ENCODE measurements around the gene TTLL10.

TTLL10 gene

GRCh38 chr1:1221887-1222574 is 48.4 kb downstream of the TTLL10 start:
- Histone ChIP-seq H3K36me3 (ENCODE audit: low read length) (no peaks in the 10 kb centered on the region), H3K4me2 (ENCODE audit: low read depth, low read length, poor library complexity, severe bottlenecking) (no peak overlapping the region), H3K79me2 (ENCODE audit: insufficient read depth, low read length) (peaks cover 7% of the 10 kb centered on the region; the same call in 1 of the 2 replicates), H3F3A (ENCODE audit: insufficient read depth) (no peaks in the 10 kb centered on the region), H3K9ac (ENCODE audit: low read length) (no peak overlapping the region), H3K4me3 (ENCODE audit: insufficient read depth, low read length, poor library complexity, severe bottlenecking) (no peak overlapping the region), H3K9me2 (replicated peaks; ENCODE audit: insufficient read depth, low read length) (no peaks in the 10 kb centered on the region), H3K9me3 (ENCODE audit: insufficient read depth, low read length) (no peaks in the 10 kb centered on the region), H3K27me3 (ENCODE audit: low read length) (no peaks in the 10 kb centered on the region), H4K20me1 (ENCODE audit: low read depth, low read length) (no peaks in the 10 kb centered on the region), H3K27ac (ENCODE audit: low read depth, low read length) (no peak overlapping the region), H2AFZ (ENCODE audit: low read depth, low read length, severe bottlenecking) (no peak overlapping the region)
- no peak for TF ChIP-seq CTCF (IDR thresholded peaks at IDR 0.05; ENCODE audit: insufficient read depth, low read length, poor library complexity, severe bottlenecking)
- TF ChIP-seq EZH2phosphoT487 (conservative IDR thresholded peaks at IDR 0.05; ENCODE audit: low read length) = no peak

DNA sequence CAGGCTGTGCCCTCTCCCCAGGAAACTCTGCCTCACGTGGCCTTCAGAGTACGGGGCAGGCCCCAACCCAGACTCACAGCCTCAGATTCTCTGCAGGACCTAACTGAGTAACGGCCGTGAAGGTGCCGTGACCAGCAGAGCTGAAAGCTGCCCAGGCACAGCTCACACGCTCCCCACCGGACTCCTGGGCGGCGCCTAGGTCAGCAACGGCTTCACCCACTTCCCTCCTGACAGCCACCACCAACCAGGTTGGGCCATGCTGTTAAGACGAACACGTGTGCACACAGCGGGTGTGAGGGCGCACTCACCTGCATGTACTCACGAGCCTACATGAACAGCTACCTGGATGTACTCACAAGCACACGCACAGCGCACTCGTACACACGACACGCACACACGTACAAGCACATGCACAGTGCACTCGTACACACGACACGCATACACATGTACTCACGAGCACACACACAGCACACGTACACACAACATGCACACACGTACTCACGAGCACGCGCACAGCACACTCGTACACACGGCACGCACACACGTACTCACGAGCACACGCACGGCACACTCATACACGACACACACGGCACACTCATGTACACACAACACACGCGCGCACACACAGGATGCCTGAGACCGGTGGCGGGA is 49.0 kb downstream of the TTLL10 start:
- Histone ChIP-seq H3K9me3 (ENCODE audit: insufficient read depth, low read length) (no peaks in the 10 kb centered on the region), H3K4me2 (ENCODE audit: low read depth, low read length, poor library complexity, severe bottlenecking) (no peak overlapping the region), H3F3A (ENCODE audit: insufficient read depth) (no peaks in the 10 kb centered on the region), H3K27ac (ENCODE audit: low read depth, low read length) (no peak overlapping the region), H3K79me2 (ENCODE audit: insufficient read depth, low read length) (peaks cover 8% of the 10 kb centered on the region; the same call in 1 of the 2 replicates), H3K27me3 (ENCODE audit: low read length) (no peaks in the 10 kb centered on the region), H3K36me3 (ENCODE audit: low read length) (no peaks in the 10 kb centered on the region), H3K9me2 (replicated peaks; ENCODE audit: insufficient read depth, low read length) (no peaks in the 10 kb centered on the region), H4K20me1 (ENCODE audit: low read depth, low read length) (no peaks in the 10 kb centered on the region), H3K9ac (ENCODE audit: low read length) (no peak overlapping the region), H2AFZ (ENCODE audit: low read depth, low read length, severe bottlenecking) (no peak overlapping the region), H3K4me3 (ENCODE audit: insufficient read depth, low read length, poor library complexity, severe bottlenecking) (no peak overlapping the region)
- TF ChIP-seq CTCF (IDR thresholded peaks at IDR 0.05; ENCODE audit: insufficient read depth, low read length, poor library complexity, severe bottlenecking) (no peak), EZH2phosphoT487 (conservative IDR thresholded peaks at IDR 0.05; ENCODE audit: low read length) (no peak)

- Histone ChIP-seq H2AFZ (ENCODE audit: low read depth, low read length, severe bottlenecking) (no peak overlapping the region), H3K36me3 (ENCODE audit: low read length) (no peaks in the 10 kb centered on the region), H4K20me1 (ENCODE audit: low read depth, low read length) (no peaks in the 10 kb centered on the region), H3K27ac (ENCODE audit: low read depth, low read length) (no peak overlapping the region), H3K4me3 (ENCODE audit: insufficient read depth, low read length, poor library complexity, severe bottlenecking) (no peak overlapping the region), H3K9me2 (replicated peaks; ENCODE audit: insufficient read depth, low read length) (no peaks in the 10 kb centered on the region), H3K4me2 (ENCODE audit: low read depth, low read length, poor library complexity, severe bottlenecking) (no peak overlapping the region), H3K9me3 (ENCODE audit: insufficient read depth, low read length) (no peaks in the 10 kb centered on the region), H3F3A (ENCODE audit: insufficient read depth) (no peaks in the 10 kb centered on the region), H3K79me2 (ENCODE audit: insufficient read depth, low read length) (peaks cover 9% of the 10 kb centered on the region; the same call in 1 of the 2 replicates), H3K9ac (ENCODE audit: low read length) (no peak overlapping the region), H3K27me3 (ENCODE audit: low read length) (no peaks in the 10 kb centered on the region)
- no peak for TF ChIP-seq EZH2phosphoT487 (conservative IDR thresholded peaks at IDR 0.05; ENCODE audit: low read length)
- TF ChIP-seq CTCF (IDR thresholded peaks at IDR 0.05; ENCODE audit: insufficient read depth, low read length, poor library complexity, severe bottlenecking) = no peak
These were observed 49.6 kb downstream of the TTLL10 start for GRCh38 chr1:1223321-1223720.
